ENCODE measurements around the gene TSPAN4.

TSPAN4 gene

DNA sequence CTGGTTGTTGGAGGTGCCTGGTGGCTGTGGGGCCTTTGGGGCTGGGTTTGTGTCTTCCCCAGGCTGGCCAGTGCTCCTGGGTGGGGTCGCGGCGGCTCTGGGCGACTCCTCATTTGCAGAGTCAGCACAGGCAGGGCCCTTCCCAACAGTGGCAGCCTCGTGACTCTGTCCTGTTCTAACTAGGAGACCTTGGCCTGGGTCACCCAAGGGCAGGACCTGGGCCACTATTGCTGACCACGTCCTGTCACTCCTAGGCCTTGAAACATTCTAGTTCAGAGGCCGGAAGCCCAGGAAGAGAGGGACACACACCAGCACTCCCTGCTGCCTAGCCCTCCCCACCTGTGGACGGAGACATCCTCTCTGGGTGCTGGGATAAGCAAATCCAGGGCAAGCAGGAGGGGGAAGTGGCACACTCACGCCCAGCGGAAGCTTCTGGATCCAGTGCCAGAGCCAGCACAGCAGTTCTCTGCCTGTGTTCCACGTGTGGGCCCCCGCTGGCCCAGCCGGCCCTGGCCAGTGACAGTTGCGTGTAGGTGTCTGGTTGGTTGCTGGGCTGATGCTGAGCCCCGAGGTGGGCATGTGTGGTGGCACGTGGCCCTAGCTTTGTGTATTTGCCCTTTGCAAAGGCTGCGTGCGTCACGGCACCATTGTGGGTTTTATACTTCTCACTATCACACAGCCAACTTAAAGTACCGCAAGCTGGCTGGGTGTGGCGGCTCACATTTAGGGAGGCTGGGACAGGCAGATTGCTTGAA is 72.3 kb downstream of the TSPAN4 start:
- H3K27ac ChIP-seq, result no peak overlapping the region
- no peaks in the 10 kb centered on the region for H3K9me3 ChIP-seq (ENCODE audit: severe bottlenecking)
- no peaks in the 10 kb centered on the region for H3K36me3 ChIP-seq
- TF ChIP-seq, protein P1, sequence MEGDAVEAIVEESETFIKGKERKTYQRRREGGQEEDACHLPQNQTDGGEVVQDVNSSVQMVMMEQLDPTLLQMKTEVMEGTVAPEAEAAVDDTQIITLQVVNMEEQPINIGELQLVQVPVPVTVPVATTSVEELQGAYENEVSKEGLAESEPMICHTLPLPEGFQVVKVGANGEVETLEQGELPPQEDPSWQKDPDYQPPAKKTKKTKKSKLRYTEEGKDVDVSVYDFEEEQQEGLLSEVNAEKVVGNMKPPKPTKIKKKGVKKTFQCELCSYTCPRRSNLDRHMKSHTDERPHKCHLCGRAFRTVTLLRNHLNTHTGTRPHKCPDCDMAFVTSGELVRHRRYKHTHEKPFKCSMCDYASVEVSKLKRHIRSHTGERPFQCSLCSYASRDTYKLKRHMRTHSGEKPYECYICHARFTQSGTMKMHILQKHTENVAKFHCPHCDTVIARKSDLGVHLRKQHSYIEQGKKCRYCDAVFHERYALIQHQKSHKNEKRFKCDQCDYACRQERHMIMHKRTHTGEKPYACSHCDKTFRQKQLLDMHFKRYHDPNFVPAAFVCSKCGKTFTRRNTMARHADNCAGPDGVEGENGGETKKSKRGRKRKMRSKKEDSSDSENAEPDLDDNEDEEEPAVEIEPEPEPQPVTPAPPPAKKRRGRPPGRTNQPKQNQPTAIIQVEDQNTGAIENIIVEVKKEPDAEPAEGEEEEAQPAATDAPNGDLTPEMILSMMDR (IDR thresholded peaks at IDR 0.05; ENCODE audit: low read depth, low read length), result no peak
- H3K4me3 ChIP-seq (ENCODE audit: low read depth, low read length), result no peak overlapping the region
- no peaks in the 10 kb centered on the region for H3K27me3 ChIP-seq (ENCODE audit: insufficient read depth, low read depth, severe bottlenecking)
- DNase-seq, result no peak

Measured in WERI-Rb-1 (cell line).